ENCODE data around the gene TPST1.
A peak's percentile ranks its signal among the peaks of the same experiment; 100 is the strongest.
"Not testable (repeated sequence)": the region's sequence is repeated elsewhere in the genome, so short reads cannot be mapped to it uniquely, and the experiment has no call there.

The TPST1 gene

DNA sequence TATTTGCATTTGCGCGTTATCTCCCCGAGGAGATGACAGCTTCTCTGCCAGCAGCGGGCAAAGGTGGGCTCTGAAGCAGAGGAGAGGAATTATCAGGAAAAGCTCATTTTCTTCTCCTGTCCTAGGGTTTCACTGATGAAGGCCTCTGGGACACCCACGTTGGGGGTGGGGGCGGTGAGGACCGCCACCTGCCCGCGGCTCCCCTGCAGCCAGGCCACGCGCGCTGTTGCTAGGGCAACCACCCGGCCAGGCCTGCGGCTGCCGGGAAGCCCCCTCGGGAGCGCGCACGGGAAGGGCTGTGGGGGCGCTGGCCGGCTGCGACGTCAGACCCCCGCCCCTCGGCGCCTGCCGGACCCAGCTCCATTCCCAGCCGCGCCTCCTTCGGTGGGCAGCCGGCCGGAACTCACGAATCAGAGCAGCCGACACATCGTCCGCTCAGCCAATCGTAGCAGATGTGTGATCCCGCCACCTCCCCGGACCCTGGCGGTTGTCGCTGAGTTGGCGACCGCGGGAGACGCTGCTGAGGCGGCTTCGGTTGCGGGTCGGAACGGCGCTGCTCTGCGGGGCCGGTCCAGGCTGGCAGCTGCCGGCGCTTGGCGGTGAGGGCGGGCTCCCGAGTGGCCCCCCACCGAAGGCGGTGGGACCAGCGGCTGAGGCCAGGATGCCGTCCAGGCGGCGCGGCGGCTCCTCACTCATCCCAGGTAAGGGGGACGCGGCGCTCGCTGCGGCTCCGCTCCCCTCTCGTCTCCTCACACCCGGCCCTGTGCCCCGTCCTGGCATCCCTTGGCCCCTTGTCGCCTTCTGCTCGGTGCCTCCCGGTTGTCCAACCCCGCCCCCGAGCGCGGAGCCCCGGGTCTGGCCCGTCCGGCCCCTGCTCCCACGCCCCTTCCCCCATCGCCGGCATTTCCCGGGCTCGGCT lies at the start of gene TPST1:
Gene TPST1, plus strand, starts transcription at position 513 of the 919 bp plus-strand sequence. CDS start 35,092 bp downstream, outside the sequence.
- ATAC-seq (ENCODE audit: low read depth) (peak; percentile 91), DNase-seq (ENCODE audit: low spot score) (peak; percentile 79)
- H3K27ac ChIP-seq (ENCODE audit: poor library complexity, severe bottlenecking), result peak within 1 kb of the TSS; percentile 26
- H3K27me3 ChIP-seq (ENCODE audit: insufficient read depth, poor library complexity, severe bottlenecking), result no peaks in the 10 kb centered on the region
- H3K9me3 ChIP-seq (ENCODE audit: severe bottlenecking), result no peaks in the 10 kb centered on the region
- H3K4me1 ChIP-seq (ENCODE audit: insufficient read depth, poor library complexity, severe bottlenecking), result no peaks in the 10 kb centered on the region
- no peaks in the 10 kb centered on the region; the same call in none of the 2 replicates for H3K36me3 ChIP-seq (ENCODE audit: low read depth)
- TF ChIP-seq, protein P1, sequence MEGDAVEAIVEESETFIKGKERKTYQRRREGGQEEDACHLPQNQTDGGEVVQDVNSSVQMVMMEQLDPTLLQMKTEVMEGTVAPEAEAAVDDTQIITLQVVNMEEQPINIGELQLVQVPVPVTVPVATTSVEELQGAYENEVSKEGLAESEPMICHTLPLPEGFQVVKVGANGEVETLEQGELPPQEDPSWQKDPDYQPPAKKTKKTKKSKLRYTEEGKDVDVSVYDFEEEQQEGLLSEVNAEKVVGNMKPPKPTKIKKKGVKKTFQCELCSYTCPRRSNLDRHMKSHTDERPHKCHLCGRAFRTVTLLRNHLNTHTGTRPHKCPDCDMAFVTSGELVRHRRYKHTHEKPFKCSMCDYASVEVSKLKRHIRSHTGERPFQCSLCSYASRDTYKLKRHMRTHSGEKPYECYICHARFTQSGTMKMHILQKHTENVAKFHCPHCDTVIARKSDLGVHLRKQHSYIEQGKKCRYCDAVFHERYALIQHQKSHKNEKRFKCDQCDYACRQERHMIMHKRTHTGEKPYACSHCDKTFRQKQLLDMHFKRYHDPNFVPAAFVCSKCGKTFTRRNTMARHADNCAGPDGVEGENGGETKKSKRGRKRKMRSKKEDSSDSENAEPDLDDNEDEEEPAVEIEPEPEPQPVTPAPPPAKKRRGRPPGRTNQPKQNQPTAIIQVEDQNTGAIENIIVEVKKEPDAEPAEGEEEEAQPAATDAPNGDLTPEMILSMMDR (IDR thresholded peaks at IDR 0.05; ENCODE audit: poor library complexity, severe bottlenecking), result peak; percentile 65
- H3K4me3 ChIP-seq (ENCODE audit: severe bottlenecking), result peak within 1 kb of the TSS; percentile 71

DNA sequence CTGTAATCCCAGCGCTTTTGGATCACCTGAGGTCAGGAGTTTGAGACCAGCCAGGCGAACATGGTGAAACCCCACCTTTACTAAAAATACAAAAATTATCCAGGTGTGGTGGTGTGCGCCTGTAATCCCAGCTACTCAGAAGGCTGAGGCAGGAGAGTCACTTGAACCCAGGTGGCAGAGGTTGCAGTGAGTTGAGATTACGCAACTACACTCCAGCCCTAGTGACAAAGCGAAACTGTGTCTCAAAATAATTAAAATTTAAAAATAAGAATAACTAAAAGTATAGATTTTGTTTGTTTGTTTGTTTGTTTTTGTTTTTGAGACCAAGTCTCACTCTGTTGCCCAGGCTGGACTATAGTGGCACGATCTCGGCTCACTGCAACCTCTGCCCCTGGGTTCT lies 49.1 kb upstream of the TPST1 start:
- peaks cover 60% of the 10 kb centered on the region for H3K36me3 ChIP-seq (ENCODE audit: low read depth)
- DNase-seq (ENCODE audit: low spot score); H3K4me3 ChIP-seq (ENCODE audit: severe bottlenecking); ATAC-seq (ENCODE audit: low read depth); H3K27ac ChIP-seq (ENCODE audit: poor library complexity, severe bottlenecking); H3K4me1 ChIP-seq (ENCODE audit: insufficient read depth, poor library complexity, severe bottlenecking); H3K9me3 ChIP-seq (ENCODE audit: severe bottlenecking); H3K27me3 ChIP-seq (ENCODE audit: insufficient read depth, poor library complexity, severe bottlenecking): not testable (repeated sequence)

DNA sequence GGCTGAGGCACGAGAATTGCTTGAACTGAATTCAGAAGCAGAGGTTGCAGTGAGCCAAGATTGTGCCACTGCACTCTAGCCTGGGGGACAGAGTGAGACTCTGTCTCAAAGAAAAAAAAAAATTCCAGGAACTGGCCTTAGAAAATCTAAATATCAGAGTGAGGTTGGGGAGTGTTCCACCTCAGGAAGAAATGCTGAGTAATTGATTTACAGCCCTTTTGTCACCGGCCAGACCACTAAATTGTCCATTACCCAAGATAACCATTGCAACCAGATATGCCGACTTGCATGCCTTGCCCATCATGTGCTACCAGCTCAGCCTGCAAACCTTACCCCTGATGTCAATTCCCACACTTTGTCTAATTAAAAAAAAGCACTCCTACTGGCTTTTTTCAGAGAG lies 48.1 kb upstream of the TPST1 start:
- Histone ChIP-seq H3K36me3 (ENCODE audit: low read depth) (peaks cover 54% of the 10 kb centered on the region), H3K27ac (ENCODE audit: poor library complexity, severe bottlenecking) (no peak overlapping the region), H3K4me1 (ENCODE audit: insufficient read depth, poor library complexity, severe bottlenecking) (no peaks in the 10 kb centered on the region), H3K9me3 (ENCODE audit: severe bottlenecking) (no peaks in the 10 kb centered on the region), H3K4me3 (ENCODE audit: severe bottlenecking) (no peak overlapping the region), H3K27me3 (ENCODE audit: insufficient read depth, poor library complexity, severe bottlenecking) (no peaks in the 10 kb centered on the region)
- TF ChIP-seq, protein P1 (IDR thresholded peaks at IDR 0.05; ENCODE audit: poor library complexity, severe bottlenecking), result no peak
- no peak for ATAC-seq (ENCODE audit: low read depth)
- no peak for DNase-seq (ENCODE audit: low spot score)

DNA sequence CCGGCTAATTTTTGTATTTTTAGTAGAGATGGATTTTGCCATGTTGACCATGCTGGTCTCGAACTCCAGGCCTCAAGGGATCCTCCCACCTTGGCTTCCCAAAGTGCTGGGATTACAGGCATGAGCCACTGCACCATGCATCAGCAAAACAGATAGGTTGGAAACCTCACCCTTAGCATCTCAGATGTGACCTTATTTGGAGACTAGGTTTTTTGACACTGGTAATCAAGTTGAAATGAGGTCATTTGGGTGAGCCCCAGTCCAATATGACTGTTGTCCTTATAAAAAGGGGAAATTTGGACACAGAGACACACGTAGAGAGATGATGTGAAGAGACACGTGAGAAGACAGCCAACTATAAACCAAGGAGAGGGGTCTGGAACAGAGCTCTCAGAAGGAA lies 42.5 kb upstream of the TPST1 start:
- TF ChIP-seq, protein P1 (IDR thresholded peaks at IDR 0.05; ENCODE audit: poor library complexity, severe bottlenecking), result no peak
- Histone ChIP-seq H3K4me1 (ENCODE audit: insufficient read depth, poor library complexity, severe bottlenecking) (no peaks in the 10 kb centered on the region), H3K9me3 (ENCODE audit: severe bottlenecking) (no peaks in the 10 kb centered on the region), H3K27ac (ENCODE audit: poor library complexity, severe bottlenecking) (no peak overlapping the region), H3K36me3 (ENCODE audit: low read depth) (0 out of 2 replicates have a peak, but pooled peaks cover 10% of the 10 kb centered on the region), H3K4me3 (ENCODE audit: severe bottlenecking) (no peak overlapping the region), H3K27me3 (ENCODE audit: insufficient read depth, poor library complexity, severe bottlenecking) (no peaks in the 10 kb centered on the region)
- DNase-seq (ENCODE audit: low spot score), result no peak
- ATAC-seq (ENCODE audit: low read depth), result no peak

DNA sequence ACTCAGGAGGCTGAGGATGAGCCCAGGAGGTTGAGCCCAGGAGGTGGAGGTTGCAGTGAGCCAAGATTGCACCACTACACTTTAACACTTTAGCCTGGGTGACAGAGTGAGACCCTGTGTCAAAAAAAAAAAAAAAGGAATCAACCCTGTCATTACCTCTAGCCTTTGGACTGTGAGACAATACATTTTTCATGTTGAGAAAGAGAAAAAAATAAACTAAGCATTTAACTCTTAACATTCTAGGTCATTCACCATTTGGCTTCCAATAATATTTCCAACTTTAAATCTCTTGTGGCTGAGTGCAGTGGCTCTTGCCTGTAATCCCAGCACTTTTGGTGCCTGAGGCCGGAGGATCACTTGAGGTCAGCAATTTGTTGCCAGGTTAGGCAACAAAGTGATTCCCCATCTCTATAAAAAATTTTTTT lies 41.9 kb upstream of the TPST1 start:
- H3K4me1 ChIP-seq (ENCODE audit: insufficient read depth, poor library complexity, severe bottlenecking), result peaks cover 3% of the 10 kb centered on the region
- H3K27me3 ChIP-seq (ENCODE audit: insufficient read depth, poor library complexity, severe bottlenecking), result no peaks in the 10 kb centered on the region
- H3K9me3 ChIP-seq (ENCODE audit: severe bottlenecking), result no peaks in the 10 kb centered on the region
- 0 out of 2 replicates have a peak, but pooled peaks cover 5% of the 10 kb centered on the region for H3K36me3 ChIP-seq (ENCODE audit: low read depth)
- H3K4me3 ChIP-seq (ENCODE audit: severe bottlenecking), result no peak overlapping the region
- H3K27ac ChIP-seq (ENCODE audit: poor library complexity, severe bottlenecking), result no peak overlapping the region
- ATAC-seq (ENCODE audit: low read depth), result no peak
- no peak for DNase-seq (ENCODE audit: low spot score)
- TF ChIP-seq, protein P1 (IDR thresholded peaks at IDR 0.05; ENCODE audit: poor library complexity, severe bottlenecking), result no peak

Data from RWPE2 (cell line).